Ovary (tissue), 10 donors: ENCODE data around the gene TCEAL6. TPM values are rescaled to one million over a fixed set of nuclear protein-coding genes. Genes with fewer than 3 reads are reported as not detected.
"Not testable (repeated sequence)": the region's sequence is repeated elsewhere in the genome, so short reads cannot be mapped to it uniquely, and the experiment has no call there.

Experiments
- DNase-seq, 5 donors: peaks; one replicate each; pipeline ENCODE4 v3.0.0-alpha.2; 2019 to 2020
- H3K27ac ChIP-seq, 2 donors: fragments of 200-600 bp; one replicate each; pipeline versions ENCODE4 v1.5.1 to v1.8.0; 2019 to 2022
- H3K27me3 ChIP-seq: fragments of 200-600 bp; one replicate; pipeline ENCODE4 v1.8.0; 2022
- H3K36me3 ChIP-seq: fragments of 200-600 bp; sonication (generic); one replicate; pipeline ENCODE4 v1.5.1; 2019
- H3K4me1 ChIP-seq: one replicate; pipeline ENCODE4 v1.8.1; 2013; ENCODE audit warnings: mild to moderate bottlenecking, moderate library complexity; ENCODE audit not compliant: insufficient read depth
- H3K4me3 ChIP-seq: fragments of 200-600 bp; sonication (generic); one replicate; pipeline ENCODE4 v1.5.1; 2017
- H3K9me3 ChIP-seq, 2 donors: fragments of 200-600 bp in 1 of 2; sonication (generic) in 1 of 2; one replicate each; pipeline versions ENCODE4 v1.5.1 to v1.8.1; 2013 to 2019; ENCODE audit warnings: mild to moderate bottlenecking in 1 of 2, moderate library complexity in 1 of 2
- EP300 ChIP-seq: sonication (generic); formaldehyde crosslinking; IDR thresholded peaks from one replicate; pipeline ENCODE4 v1.6.1; 2017; ENCODE audit warnings: antibody characterized with exemption
- POLR2A ChIP-seq: fragments of 450-650 bp; IDR thresholded peaks from one replicate; pipeline ENCODE4 v1.6.1; 2017; ENCODE audit warnings: antibody characterized with exemption, mild to moderate bottlenecking, moderate library complexity
- WGBS, 3 donors: extraction: QIAGEN DNeasy Blood & Tissue Kit in 1 of 3; methylation state at CpG; one replicate each; pipeline versions ENCODE4 v1.1.5 to v1.1.7; 2013 to 2017; 5-methylcytosine and 5-hydroxymethylcytosine counted together
- intact Hi-C, 4 donors: fragments of 100-400 bp; cut with DNase I; formaldehyde crosslinking; loops; one replicate each; pipeline versions ENCODE4 v1.11.0 to v1.15.1; 2022 to 2023
- long read RNA-seq, 3 donors: library from polyadenylated mRNA in 2 of 3; unstranded in 2 of 3; transcript quantifications; one replicate each; pipeline ENCODE4 v2.0.0 and lab custom pipeline, GENCODE V29; 2021 to 2026
- polyA plus RNA-seq, 2 donors: library from polyadenylated mRNA; stranded (reverse); fragments of 200-250 nt in 1 of 2; fragments of 350-450 nt in 1 of 2; fragmentation: Illumina TruSeq in 1 of 2; extraction: RNeasy Lipid Tissue Mini Kit (QIAGEN cat#74804) in 1 of 2; gene quantifications; one replicate each; pipeline ENCODE4 v1.2.3, GENCODE V29; 2013 to 2014
- total RNA-seq, 7 donors: library from RNA; depleted of rRNA in 2 of 7; stranded (reverse); fragments of >200 nt in 2 of 7; fragmentation: NEBNext Ultra II Directional in 3 of 7; extraction: Animal tissue kit (Norgen Biotek cat#: 25700) in 3 of 7; gene quantifications; one replicate each; pipeline versions ENCODE4 v1.1.0 to v1.2.4, GENCODE V29; 2016 to 2023
- TF ChIP-seq, protein P1 (sequence below), 3 donors: fragments of 450-650 bp in 2 of 3; fragments of 200-600 bp in 1 of 3; IDR thresholded peaks; one replicate each; pipeline versions ENCODE4 v1.5.1 to v1.8.0; 2016 to 2022; ENCODE audit warnings: antibody characterized with exemption in 3 of 3, mild to moderate bottlenecking in 1 of 3
- donor health status: DM: no; HTN: no; CAD: no; lungs with moderate emphysema.
- donor health status: DM: no; HTN: no; CAD: no.
- donor health status: Bipolar disorder and iron deficiency.
- donor health status: DM: yes; HTN: yes; CAD: no.
- donor health status: DM: no; HTN: no; CAD: no.
- donor health status: DM: yes; HTN: yes; CAD: no.

Gene TCEAL6
- 10 to 100 TPM in 1 of 7 donors, 1 to 10 TPM in 5, under 1 TPM in 1; 0.60 to 12.4 (median 4.0) TPM for total RNA-seq
- 1 to 10 TPM; 3.8 to 6.9 TPM for polyA plus RNA-seq
- long read RNA-seq, donor 1, transcript TCEAL6-202 (3 exons, 1,106 nt), result major isoform, 5 of 5 reads
- long read RNA-seq, donor 1, partial matches to known transcripts, result 0 of 5 reads
- long read RNA-seq, donor 1, other reads (novel, unspliced or antisense), result 0 of 5 reads
- long read RNA-seq, donor 2, result 0 reads
- long read RNA-seq, donor 3, transcript TCEAL6-202 (3 exons, 1,106 nt), result major isoform, 9 of 10 reads
- long read RNA-seq, donor 3, partial matches to known transcripts, result 0 of 10 reads
- long read RNA-seq, donor 3, other reads (novel, unspliced or antisense), result 1 of 10 reads

DNA sequence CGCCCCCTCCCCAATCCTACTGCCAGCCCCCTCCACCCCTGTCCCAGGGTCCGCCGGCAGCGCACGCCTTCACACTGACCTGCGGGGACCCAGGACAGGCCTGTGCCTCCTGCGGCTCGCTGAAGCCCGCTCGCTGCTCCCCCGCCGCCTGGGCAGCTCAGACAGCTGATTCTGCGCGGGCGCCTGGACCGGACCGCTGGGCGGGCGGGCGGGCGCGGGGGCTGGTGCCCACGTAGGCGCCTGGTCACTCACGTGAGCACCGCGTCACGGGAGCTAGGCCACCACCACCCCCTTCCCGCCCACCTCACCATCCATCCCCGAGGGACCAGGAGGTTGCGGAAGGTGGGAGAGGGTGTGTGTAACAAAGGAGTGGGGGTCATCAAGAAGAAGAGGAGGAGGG, at the start of gene TCEAL6:
TSS of gene TCEAL6 (minus strand) at position 208 of the 400 bp plus-strand sequence.
- H3K27ac ChIP-seq, H3K4me3 ChIP-seq, intact Hi-C loops, H3K27me3 ChIP-seq, H3K4me1 ChIP-seq, H3K36me3 ChIP-seq, H3K9me3 ChIP-seq: not testable (repeated sequence)
- 22 to 30% (median 27%) methylated on average over 17 to 23 of the region's 31 CpGs for WGBS, 3 donors
- DNase-seq, result peak in 2 of 5 donors; percentile 27 to 45

DNA sequence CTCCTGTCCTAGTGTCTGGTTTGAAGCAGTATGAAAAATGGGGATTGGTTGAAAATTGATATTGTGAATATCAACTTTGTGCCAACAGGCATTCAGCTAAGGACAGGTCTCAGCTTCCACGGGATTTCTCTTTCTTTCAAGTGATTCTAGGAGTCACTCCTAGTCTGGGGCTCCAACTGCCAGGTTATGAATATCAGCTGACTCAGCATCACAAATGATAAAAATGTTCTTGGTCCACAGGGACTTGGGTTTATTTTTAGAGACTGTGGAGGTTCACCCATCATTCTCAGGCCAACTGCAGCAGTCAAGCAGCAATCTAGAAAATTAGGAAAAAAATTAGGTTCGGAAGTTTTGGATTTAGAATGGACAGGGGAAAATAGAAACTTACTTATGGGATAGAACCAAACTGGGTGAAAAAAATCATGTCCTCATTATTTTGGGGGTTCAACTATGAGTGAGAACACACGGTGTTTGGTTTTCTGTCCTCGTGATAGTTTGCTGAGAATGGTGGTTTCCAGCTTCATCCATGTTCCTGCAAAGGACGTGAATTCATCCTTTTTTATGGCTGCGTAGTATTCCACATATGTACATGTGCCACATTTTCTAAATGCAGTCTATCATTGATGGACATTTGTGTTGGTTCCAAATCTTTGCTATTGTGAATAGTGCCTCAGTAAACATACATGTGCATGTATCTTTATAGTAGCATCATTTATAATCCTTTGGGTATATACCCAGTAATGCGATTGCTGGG, 43.9 kb upstream of the TCEAL6 start:
- H3K4me3 ChIP-seq, result no peak overlapping the region
- H3K27ac ChIP-seq, result no peak overlapping the region
- DNase-seq, result no peak
- H3K4me1 ChIP-seq, result no peaks in the 10 kb centered on the region
- no peak for TF ChIP-seq POLR2A
- TF ChIP-seq, protein P1, sequence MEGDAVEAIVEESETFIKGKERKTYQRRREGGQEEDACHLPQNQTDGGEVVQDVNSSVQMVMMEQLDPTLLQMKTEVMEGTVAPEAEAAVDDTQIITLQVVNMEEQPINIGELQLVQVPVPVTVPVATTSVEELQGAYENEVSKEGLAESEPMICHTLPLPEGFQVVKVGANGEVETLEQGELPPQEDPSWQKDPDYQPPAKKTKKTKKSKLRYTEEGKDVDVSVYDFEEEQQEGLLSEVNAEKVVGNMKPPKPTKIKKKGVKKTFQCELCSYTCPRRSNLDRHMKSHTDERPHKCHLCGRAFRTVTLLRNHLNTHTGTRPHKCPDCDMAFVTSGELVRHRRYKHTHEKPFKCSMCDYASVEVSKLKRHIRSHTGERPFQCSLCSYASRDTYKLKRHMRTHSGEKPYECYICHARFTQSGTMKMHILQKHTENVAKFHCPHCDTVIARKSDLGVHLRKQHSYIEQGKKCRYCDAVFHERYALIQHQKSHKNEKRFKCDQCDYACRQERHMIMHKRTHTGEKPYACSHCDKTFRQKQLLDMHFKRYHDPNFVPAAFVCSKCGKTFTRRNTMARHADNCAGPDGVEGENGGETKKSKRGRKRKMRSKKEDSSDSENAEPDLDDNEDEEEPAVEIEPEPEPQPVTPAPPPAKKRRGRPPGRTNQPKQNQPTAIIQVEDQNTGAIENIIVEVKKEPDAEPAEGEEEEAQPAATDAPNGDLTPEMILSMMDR (IDR thresholded peaks at IDR 0.05), result no peak
- TF ChIP-seq EP300, result no peak
- intact Hi-C loops, result no loop called here
- no peaks in the 10 kb centered on the region for H3K36me3 ChIP-seq
- H3K27me3 ChIP-seq, result no peaks in the 10 kb centered on the region
- H3K9me3 ChIP-seq, result peaks cover 0 to 6% of the 10 kb centered on the region in 2 donors
- WGBS, 3 donors, result 61 to 76% (median 62%) methylated on average over 7 of the region's 7 CpGs

DNA sequence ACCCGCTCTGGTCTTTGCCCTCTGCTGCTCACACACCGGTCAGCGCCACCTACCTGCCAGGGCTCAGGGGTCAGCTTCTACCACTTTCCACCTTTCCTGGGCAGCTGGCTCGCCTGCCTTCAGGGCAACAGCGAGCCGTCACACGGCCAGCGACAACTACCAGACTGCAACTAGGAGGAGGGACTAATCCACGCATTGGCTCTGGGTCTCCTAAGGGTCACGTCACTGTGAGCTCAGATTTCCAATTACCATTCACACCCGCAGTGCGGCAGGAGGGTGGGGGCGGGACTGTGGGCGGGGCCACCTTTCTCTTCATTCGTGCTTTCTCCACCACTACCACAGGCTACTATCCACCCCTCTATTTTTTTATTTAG, 13.5 kb upstream of the TCEAL6 start, which contains the start of gene BEX5:
TSS of gene BEX5 (minus strand) at position 172 of the 374 bp plus-strand sequence. CDS start 1,712 bp downstream, outside the sequence.
- H3K36me3 ChIP-seq, result no peaks in the 10 kb centered on the region
- H3K27me3 ChIP-seq, result no peaks in the 10 kb centered on the region
- peak within 1 kb of the TSS; percentile 35 for H3K4me3 ChIP-seq
- 19 to 32% (median 24%) methylated on average over 15 of the region's 15 CpGs for WGBS, 3 donors
- intact Hi-C loops, result no loop called here
- no peaks in the 10 kb centered on the region for H3K4me1 ChIP-seq
- H3K9me3 ChIP-seq, result no peaks in the 10 kb centered on the region
- TF ChIP-seq POLR2A (peak; percentile 55), EP300 (no peak)
- peak; percentile 65 to 70 (median 67) for DNase-seq
- H3K27ac ChIP-seq, result peak within 1 kb of the TSS; percentile 62 to 65

DNA sequence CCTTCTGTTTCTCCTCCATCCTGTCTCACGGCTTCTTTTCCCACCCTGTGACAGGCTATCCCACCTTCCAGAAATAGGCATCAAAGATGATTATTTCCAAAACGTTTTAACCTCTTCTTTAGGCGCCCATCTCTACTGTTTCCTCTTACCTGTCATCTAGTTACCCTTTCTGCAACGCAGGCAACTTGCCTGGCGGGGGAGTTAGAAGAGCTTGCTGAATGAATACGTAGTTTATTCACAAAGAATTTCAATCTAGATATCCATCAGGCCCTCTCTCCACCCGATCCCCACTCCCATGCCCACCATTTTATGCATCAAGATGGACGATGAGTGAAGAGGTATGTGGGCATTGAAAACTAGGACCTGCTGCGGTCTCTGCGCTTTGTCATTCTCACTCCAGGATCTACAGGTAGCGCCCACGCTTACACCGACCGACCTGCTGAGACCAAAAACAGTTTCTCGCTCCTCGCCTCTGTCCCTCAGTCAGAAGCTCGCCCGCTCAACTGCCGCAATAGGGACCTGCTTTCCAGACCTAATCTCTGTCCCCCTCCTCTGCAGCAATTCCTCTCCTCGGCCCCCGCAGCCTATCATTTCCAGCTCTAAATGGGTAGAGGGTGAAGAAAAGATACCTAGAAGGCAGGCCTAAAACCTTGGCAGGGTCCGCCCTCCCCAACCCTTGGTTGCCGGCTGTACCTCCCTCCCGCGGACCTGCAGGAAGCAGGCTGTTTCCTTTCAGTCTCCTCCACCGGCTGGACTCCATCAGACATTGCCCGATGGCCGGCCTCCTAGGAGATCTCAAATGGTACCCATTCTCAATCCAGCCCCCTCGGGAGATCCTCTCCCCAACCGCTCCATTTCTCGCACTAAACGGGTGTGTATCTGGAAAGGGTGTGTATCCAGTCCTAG, 12.9 kb upstream of the TCEAL6 start:
- peak overlapping the region; percentile 62 to 65 for H3K27ac ChIP-seq
- peak; percentile 26 to 43 (median 30) for DNase-seq
- intact Hi-C loops, result loop anchor here in 1 of 4 donors (5.0 kb wide), 1 partner anchor 357 kb away; no protein-coding TSS in a partner anchor

More for the DNA sequence above, 12.9 kb upstream of the TCEAL6 start:
- 35 to 46% (median 43%) methylated on average over 32 of the region's 32 CpGs for WGBS, 3 donors
- Histone ChIP-seq H3K4me3 (peak overlapping the region; percentile 35), H3K9me3 (no peaks in the 10 kb centered on the region), H3K36me3 (no peaks in the 10 kb centered on the region), H3K27me3 (no peaks in the 10 kb centered on the region), H3K4me1 (no peaks in the 10 kb centered on the region)
- TF ChIP-seq, protein P1 (IDR thresholded peaks at IDR 0.05), result no peak
- TF ChIP-seq POLR2A (no peak), EP300 (no peak)
